AG10803 (cell line): Measurements from ENCODE around the gene UQCRH.
"Not testable (repeated sequence)": the region's sequence is repeated elsewhere in the genome, so short reads cannot be mapped to it uniquely, and the experiment has no call there.

Source experiments
- DNase-seq: peaks from one replicate; pipeline ENCODE4 v3.0.0; 2010; ENCODE audit warnings: low read depth
- H3K4me3 ChIP-seq: 2 replicates; pipeline ENCODE4 v1.5.1; 2011; ENCODE audit warnings: mild to moderate bottlenecking, low read length, control low read depth
- TF ChIP-seq, protein P1 (sequence below): conservative IDR thresholded peaks from 2 replicates; pipeline ENCODE4 v1.5.1; 2011; ENCODE audit warnings: mild to moderate bottlenecking, low read length, control low read depth, inconsistent platforms

The UQCRH gene

DNA sequence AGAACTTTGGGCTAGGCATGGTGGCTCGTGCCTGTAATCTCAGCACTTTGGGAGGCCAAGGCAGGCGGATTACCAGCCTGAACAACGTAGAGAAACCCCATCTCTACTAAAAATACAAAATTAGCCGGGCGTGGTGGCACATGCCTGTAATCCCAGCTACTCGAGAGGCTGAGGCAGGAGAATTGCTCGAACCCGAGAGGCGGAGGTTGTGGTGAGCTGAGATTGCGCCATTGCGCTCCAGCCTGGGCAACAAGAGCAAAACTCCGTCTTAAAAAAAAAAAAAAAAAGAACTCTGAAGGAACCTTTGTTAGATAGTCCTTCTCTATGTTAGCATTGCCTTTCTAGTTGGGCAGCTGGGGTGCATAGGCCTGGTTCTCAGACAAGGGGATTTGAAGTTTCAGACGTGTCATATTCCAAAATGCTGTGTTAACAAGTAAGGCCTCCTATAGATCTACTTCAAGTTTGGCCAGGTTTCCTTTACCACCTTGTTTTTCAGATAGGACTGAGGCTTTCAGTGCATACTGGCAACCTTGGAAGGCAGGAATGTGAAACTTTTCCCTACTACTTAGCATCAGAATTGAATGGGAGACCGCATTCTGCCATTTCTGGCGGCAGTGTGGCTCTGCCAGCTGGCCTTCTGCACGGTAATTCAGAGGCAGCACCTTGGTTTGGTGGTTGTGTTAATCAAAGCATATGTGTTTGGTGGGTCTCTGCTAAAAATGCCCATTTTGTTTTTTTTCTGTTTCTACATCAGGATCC is 6.1 kb downstream of the UQCRH start:
- H3K4me3 ChIP-seq: no peak overlapping the region
- TF ChIP-seq, protein P1, sequence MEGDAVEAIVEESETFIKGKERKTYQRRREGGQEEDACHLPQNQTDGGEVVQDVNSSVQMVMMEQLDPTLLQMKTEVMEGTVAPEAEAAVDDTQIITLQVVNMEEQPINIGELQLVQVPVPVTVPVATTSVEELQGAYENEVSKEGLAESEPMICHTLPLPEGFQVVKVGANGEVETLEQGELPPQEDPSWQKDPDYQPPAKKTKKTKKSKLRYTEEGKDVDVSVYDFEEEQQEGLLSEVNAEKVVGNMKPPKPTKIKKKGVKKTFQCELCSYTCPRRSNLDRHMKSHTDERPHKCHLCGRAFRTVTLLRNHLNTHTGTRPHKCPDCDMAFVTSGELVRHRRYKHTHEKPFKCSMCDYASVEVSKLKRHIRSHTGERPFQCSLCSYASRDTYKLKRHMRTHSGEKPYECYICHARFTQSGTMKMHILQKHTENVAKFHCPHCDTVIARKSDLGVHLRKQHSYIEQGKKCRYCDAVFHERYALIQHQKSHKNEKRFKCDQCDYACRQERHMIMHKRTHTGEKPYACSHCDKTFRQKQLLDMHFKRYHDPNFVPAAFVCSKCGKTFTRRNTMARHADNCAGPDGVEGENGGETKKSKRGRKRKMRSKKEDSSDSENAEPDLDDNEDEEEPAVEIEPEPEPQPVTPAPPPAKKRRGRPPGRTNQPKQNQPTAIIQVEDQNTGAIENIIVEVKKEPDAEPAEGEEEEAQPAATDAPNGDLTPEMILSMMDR: no peak
- no peak for DNase-seq

DNA sequence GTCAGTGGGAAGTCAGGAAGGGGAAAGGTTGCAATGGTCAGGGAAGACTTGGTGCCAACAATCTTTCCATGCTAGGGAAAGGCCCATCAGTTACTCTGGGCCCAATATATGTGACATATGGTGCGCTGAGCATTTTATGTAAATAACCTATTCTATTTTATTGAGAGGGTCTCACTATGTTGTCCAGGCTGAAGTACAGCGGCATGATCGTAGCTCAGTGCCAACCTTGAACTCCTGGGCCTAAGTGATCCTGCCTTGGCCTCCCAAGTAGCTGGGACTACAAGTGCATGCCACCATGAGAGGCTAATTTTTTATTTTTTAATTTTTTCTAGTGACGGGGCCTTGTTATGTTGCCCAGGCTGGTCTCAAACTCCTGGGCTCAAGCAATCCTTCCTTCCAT is 6.8 kb downstream of the UQCRH start:
- no peak overlapping the region for H3K4me3 ChIP-seq
- no peak for DNase-seq
- TF ChIP-seq, protein P1: no peak

DNA sequence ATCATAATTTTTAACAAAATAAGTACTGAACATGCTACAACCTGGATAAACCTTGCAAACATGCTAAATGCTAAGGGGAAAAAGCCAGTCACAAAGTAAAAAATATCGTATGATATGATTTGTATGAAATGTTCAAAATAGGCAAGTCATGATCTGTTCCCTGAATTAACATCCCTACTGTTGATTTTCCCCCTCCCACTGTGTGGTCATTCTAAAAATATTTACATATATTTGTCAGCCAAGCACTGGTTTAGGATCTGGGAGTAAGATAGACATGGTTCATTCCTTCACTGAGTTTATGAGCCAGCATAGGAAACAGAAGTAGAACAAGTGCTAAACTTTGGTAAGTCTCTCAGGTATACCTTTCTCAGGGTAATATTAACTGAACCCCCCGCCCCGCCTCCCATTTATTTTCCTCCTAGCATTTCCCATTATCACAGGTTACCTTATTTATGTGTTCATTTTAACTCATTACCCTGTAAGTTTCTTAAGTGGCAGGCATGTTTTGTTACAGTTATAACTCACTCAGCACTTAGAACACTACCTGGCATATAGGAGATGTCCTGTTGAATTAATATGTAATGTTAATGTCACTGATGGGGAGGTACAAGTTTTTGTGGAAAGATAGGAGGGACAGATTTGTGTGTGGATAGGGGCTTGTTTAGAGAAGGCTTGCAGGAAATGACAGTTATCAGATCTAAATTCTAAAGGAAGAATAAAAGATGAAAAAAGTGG is 12.3 kb downstream of the UQCRH start:
- DNase-seq: peak; percentile 25
- H3K4me3 ChIP-seq: no peak overlapping the region

DNA sequence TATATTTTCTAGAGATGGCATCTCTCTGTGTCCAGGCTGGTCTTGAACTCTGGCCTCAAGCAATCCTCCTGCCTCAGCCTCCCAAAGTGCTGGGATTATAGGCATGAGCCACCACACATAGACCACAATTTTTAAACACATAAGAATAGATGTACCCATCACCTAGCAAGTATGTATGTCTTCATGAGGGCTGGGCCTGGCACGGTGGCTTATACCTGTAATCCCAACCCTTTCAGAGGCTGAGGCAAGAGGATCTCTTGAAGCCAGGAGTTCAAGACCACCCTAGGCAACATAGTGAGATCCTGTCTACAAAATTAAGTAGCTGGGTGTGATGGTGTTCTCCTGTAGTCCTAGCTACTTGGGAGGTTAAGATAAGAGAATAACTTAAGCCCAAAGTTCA is 13.8 kb downstream of the UQCRH start:
- H3K4me3 ChIP-seq: no peak overlapping the region
- TF ChIP-seq, protein P1: no peak
- DNase-seq: no peak

More for the DNA sequence above, 12.3 kb downstream of the UQCRH start:
- TF ChIP-seq, protein P1: no peak

DNA sequence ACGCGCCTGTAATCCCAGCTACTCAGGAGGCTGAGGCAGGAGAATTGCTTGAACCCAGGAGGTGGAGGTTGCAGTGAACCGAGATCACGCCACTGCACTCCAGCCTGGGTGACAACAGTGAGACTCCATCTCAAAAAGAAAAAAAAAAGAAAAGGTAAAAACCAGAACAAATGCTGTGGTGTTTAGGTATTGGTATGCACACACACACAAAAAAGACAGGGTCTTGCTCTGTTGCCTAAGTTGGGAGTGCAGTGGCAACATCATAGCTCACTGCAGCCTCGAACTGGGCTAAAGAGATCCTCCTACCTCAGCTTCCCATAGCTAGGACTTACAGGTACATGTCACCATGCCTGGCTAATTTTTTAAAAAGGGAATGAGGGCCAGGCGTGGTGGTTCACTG is 15.8 kb downstream of the UQCRH start:
- not testable (repeated sequence) for DNase-seq, H3K4me3 ChIP-seq

DNA sequence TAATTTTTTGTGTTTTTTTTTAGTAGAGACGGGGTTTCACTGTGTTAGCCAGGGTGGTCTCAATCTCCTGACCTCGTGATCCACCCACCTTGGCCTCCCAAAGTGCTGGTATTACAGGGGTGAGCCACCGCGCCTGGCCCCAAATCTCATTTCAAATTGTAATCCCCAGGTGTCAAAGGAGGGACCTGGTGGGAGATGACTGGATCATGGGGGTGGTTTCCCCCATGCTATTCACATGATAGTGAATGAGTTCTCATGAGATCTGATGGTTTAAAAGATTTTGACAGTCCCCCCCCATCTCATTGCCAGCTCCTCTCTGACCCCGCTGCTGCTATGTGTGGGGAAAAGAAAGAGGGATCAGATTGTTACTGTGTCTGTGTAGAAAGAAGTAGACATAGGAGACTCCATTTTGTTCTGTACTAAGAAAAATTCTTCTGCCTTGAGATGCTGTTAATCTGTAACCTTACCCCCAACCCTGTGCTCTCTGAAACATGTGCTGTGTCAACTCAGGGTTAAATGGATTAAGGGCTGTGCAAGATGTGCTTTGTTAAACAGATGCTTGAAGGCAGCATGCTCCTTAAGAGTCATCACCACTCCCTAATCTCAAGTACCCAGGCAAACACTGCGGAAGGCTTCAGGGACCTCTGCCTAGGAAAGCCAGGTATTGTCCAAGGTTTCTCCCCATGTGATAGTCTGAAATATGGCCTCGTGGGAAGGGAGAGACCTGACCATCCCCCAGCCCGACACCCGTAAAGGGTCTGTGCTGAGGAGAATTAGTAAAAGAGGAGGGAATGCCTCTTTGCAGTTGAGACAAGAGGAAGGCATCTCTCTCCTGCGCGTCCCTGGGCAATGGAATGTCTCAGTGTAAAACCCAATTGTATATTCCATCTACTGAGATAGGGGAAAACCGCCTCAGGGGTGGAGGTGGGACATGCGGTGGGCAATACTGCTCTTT is 16.7 kb downstream of the UQCRH start:
- DNase-seq, H3K4me3 ChIP-seq: not testable (repeated sequence)

DNA sequence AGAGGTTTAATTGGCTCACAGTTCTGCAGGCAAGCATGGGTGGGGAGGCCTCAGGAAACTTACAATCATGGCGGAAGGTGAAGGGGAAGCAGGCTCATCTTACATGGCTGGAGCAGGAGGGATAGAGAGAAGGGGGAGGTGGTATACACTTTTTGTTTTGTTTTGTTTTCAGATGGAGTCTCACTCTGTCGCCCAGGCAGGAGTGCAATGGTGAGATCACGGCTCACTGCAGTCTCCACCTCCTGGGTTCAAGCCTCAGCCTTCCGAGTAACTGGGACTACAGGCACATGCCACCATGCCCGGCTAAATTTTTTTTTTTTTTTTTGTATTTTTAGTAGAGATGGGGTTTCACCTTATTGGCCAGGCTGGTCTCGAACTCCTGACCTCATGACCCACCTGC is 18.7 kb downstream of the UQCRH start:
- H3K4me3 ChIP-seq: not testable (repeated sequence)

DNA sequence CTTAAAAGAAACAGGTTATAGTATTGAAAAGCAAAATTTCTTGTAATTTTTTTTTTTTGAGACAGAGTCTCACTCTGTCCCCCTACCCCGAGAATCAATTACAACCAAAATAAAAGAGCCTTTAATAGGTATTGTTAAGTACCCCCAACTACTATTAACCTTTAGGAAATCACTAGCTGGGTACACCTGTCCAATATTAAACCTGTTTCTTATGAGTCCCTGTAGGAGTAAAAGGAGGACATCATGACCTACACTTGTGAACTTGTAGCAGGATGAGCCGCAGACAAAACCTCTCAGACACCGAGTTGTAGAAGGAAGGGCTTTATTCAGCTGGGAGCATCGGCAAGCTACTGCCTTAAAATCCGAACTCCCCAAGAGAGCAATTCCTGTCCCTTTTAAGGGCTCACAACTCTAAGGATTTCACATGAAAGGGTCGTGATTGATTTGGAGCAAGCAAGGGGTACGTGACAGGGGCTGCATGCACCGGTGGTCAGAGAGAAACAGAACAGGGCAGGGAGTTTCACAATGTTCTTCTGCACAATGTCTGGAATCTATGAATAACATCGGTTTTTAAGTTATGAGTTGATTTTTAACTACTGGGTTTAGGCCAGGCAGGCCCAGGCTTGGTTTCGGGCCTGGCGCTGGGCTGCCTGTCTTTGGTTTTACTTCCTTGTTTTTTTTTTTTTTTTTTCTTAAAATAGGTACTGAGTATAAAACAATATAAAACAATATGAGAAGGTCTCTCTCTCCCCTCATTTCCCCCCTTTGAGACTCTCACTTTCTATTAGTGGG is 22.0 kb downstream of the UQCRH start:
- not testable (repeated sequence) for H3K4me3 ChIP-seq, DNase-seq

More for the DNA sequence above, 18.7 kb downstream of the UQCRH start:
- DNase-seq: not testable (repeated sequence)

DNA sequence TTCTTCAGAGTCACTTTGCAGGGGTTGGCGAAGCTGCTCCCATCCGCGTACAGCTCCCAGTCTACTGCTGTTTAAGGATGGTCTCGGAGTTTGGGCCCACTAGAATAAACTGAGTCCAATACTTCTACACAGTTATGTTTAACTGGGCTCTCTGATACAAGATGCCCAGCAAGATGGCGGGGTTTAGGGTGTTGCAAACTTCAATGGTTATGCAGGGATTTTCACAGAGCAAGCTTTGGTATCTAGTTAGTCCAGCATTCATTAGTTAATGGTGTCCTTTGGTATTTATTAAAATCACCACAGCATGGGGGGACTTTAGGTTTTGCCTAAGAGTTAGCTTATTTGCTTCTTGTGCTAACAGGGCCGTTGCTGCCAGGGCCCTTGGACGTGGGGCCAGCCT is 24.7 kb downstream of the UQCRH start:
- H3K4me3 ChIP-seq, DNase-seq: not testable (repeated sequence)

DNA sequence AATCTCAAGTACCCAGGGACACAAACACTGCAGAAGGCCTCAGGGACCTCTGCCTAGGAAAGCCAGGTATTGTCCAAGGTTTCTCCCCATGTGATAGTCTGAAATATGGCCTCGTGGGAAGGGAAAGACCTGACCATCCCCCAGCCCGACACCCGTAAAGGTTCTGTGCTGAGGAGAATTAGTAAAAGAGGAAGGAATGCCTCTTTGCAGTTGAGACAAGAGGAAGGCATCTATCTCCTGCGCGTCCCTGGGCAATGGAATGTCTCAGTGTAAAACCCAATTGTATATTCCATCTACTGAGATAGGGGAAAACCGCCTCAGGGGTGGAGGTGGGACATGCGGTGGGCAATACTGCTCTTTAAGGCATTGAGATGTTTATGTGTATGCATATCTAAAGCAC is 26.3 kb downstream of the UQCRH start:
- H3K4me3 ChIP-seq, DNase-seq: not testable (repeated sequence)

DNA sequence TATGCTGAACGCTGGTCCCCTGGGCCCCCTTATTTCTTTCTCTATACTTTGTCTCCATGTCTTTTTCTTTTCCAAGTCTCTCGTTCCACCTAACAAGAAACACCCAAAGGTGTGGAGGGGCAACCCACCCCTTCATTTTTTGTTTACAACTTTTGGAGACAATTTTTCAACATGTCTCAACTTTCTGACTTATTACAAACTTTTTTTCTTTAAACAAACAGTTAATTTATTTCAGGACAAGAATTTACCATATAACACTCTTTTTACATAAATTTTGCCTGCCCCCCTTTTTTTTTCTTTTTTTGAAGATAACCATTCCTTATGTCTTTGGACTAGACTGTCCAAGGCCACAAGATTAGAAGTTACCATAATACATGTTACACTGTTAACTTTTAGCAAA is 26.9 kb downstream of the UQCRH start:
- H3K4me3 ChIP-seq, DNase-seq: not testable (repeated sequence)

DNA sequence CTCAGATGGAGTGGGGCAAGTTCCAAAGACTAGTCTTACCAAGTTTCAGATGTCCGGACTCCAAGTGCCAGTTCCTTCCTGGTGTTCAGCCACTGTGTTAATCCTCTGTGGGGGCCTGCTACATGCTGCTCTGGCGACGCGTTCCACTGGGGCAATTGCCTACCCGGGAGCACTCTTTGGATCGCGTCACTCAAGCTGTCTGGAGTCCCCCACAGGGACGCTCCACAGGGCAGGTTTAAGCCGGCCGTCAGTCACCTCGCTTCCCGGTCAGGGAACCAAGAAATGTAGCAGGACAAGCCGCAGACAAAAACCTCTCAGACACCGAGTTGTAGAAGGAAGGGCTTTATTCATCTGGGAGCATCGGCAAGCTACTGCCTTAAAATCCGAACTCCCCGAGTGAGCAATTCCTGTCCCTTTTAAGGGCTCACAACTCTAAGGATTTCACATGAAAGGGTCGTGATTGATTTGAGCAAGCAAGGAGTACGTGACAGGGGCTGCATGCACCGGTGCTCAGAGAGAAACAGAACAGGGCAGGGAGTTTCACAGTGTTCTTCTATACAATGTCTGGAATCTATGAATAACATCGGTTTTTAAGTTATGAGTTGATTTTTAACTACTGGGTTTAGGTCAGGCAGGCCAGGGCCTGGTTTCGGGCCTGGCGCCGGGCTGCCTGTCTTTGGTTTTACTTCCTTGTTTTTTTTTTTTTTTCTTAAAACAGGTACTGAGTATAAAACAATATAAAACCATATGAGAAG is 28.5 kb downstream of the UQCRH start:
- not testable (repeated sequence) for DNase-seq, H3K4me3 ChIP-seq
